Islet precursor cell (in vitro differentiated cells): ENCODE data around the gene SERHL2.
A peak's percentile ranks its signal among the peaks of the same experiment; 100 is the strongest.
"Not testable (repeated sequence)": the region's sequence is repeated elsewhere in the genome, so short reads cannot be mapped to it uniquely, and the experiment has no call there.

Source experiments
- DNase-seq: peaks from one replicate; pipeline ENCODE4 v3.0.0-alpha.2; 2018

Gene SERHL2

GRCh38 chr22:42536166-42536565, 17.6 kb upstream of the SERHL2 start:
- DNase-seq = no peak

GRCh38 chr22:42536634-42537033, 17.1 kb upstream of the SERHL2 start:
- not testable (repeated sequence) for DNase-seq

GRCh38 chr22:42537199-42537831, 16.4 kb upstream of the SERHL2 start:
- DNase-seq = not testable (repeated sequence)

- DNase-seq = not testable (repeated sequence)
Measured at GRCh38 chr22:42539236-42539771, 14.5 kb upstream of the SERHL2 start.

- DNase-seq = no peak
Measured at GRCh38 chr22:42544686-42545085, 9.1 kb upstream of the SERHL2 start.

- DNase-seq = no peak
Measured at GRCh38 chr22:42547562-42547961, 6.2 kb upstream of the SERHL2 start.

- DNase-seq = not testable (repeated sequence)
Measured at GRCh38 chr22:42548126-42548525, 5.6 kb upstream of the SERHL2 start.

GRCh38 chr22:42548597-42549330, 5.0 kb upstream of the SERHL2 start:
- no peak for DNase-seq

- no peak for DNase-seq
Measured at GRCh38 chr22:42549331-42550060, 4.3 kb upstream of the SERHL2 start.

- not testable (repeated sequence) for DNase-seq
Measured at GRCh38 chr22:42552294-42552647, 1.5 kb upstream of the SERHL2 start.

GRCh38 chr22:42560381-42560780, 6.6 kb downstream of the SERHL2 start:
- no peak for DNase-seq

GRCh38 chr22:42560781-42561180, 7.0 kb downstream of the SERHL2 start:
- DNase-seq = peak; percentile 75

- no peak for DNase-seq
Measured at GRCh38 chr22:42561856-42562255, 8.1 kb downstream of the SERHL2 start.

GRCh38 chr22:42562279-42562678, 8.5 kb downstream of the SERHL2 start:
- no peak for DNase-seq

- no peak for DNase-seq
Measured at GRCh38 chr22:42562684-42563083, 8.9 kb downstream of the SERHL2 start.

GRCh38 chr22:42563943-42564342, 10.2 kb downstream of the SERHL2 start:
- not testable (repeated sequence) for DNase-seq

- no peak for DNase-seq
Measured at GRCh38 chr22:42564699-42565098, 10.9 kb downstream of the SERHL2 start.

GRCh38 chr22:42565956-42566355, 12.2 kb downstream of the SERHL2 start:
- no peak for DNase-seq

- not testable (repeated sequence) for DNase-seq
Measured at GRCh38 chr22:42567950-42568349, 14.2 kb downstream of the SERHL2 start.

- not testable (repeated sequence) for DNase-seq
Measured at GRCh38 chr22:42570580-42570979, 16.8 kb downstream of the SERHL2 start.

- DNase-seq = not testable (repeated sequence)
Measured at GRCh38 chr22:42571068-42571467, 17.3 kb downstream of the SERHL2 start.

GRCh38 chr22:42574046-42574445, 20.3 kb downstream of the SERHL2 start:
- DNase-seq = not testable (repeated sequence)

- not testable (repeated sequence) for DNase-seq
Measured at GRCh38 chr22:42574468-42574867, 20.7 kb downstream of the SERHL2 start.
